OCI-LY3 (cell line): ENCODE results near the gene LRP3.

Experiments used
- H2AFZ ChIP-seq: fragments of 200-600, 300-600 bp; shearing (Covaris generic); 2 replicates; pipeline ENCODE4 v1.6.0; 2014; ENCODE audit warnings: antibody characterized with exemption, low read depth, low read length
- H3K27ac ChIP-seq: fragments of 200-600, 300-600 bp; sonication (generic); 2 replicates; pipeline ENCODE4 v1.5.1; 2014; ENCODE audit warnings: mild to moderate bottlenecking, low read length, moderate library complexity, mixed read lengths
- H3K27me3 ChIP-seq: fragments of 200-600, 300-600 bp; sonication (generic); 2 replicates; pipeline ENCODE4 v1.6.1; 2014; ENCODE audit warnings: low read depth, low read length, mixed read lengths
- H3K36me3 ChIP-seq: fragments of 200-600, 300-600 bp; sonication (generic); replicated peaks from 2 replicates; pipeline ENCODE3; 2014; ENCODE audit warnings: low read depth, low read length, mixed read lengths
- H3K4me1 ChIP-seq: fragments of 300-600, 200-600 bp; sonication (generic); 2 replicates; pipeline ENCODE4 v1.6.1; 2014; ENCODE audit warnings: low read length, mixed read lengths
- H3K4me2 ChIP-seq: fragments of 200-600, 300-600 bp; sonication (generic); 2 replicates; pipeline ENCODE4 v1.6.1; 2014; ENCODE audit warnings: low read length, mixed read lengths
- H3K4me3 ChIP-seq: fragments of 300-600, 200-600 bp; sonication (generic); 2 replicates; pipeline ENCODE4 v1.5.1; 2014; ENCODE audit warnings: antibody characterized with exemption, mild to moderate bottlenecking, low read length, moderate library complexity
- H3K79me2 ChIP-seq: fragments of 300-600, 200-600 bp; shearing (Covaris generic); 2 replicates; pipeline ENCODE4 v1.6.1; 2014; ENCODE audit warnings: mild to moderate bottlenecking, low read length, mixed read lengths
- H3K9ac ChIP-seq: fragments of 300-600, 200-600 bp; shearing (Covaris generic); 2 replicates; pipeline ENCODE4 v1.6.0; 2014; ENCODE audit warnings: mild to moderate bottlenecking, low read length, moderate library complexity
- H3K9me3 ChIP-seq: fragments of 200-600, 300-600 bp; shearing (Covaris generic); 2 replicates; pipeline ENCODE4 v1.6.1; 2014; ENCODE audit warnings: low read length, mixed read lengths; ENCODE audit not compliant: insufficient read depth
- H4K20me1 ChIP-seq: fragments of 200-600, 300-600 bp; sonication (generic); 2 replicates; pipeline ENCODE4 v1.6.1; 2016; ENCODE audit warnings: low read length, mixed read lengths; ENCODE audit not compliant: insufficient read depth
- CTCF ChIP-seq: fragments of 200-600, 300-600 bp; sonication (generic); IDR thresholded peaks from 2 replicates; pipeline ENCODE4 v1.5.1; 2014; ENCODE audit warnings: antibody characterized with exemption, low read length, low read depth
- EZH2phosphoT487 ChIP-seq: fragments of 200-600 bp; shearing (Covaris generic); IDR thresholded peaks from 2 replicates; pipeline ENCODE4 v1.6.1; 2018; ENCODE audit warnings: antibody characterized with exemption, mixed run types, low read depth

LRP3 gene

GRCh38 chr19:33241530-33242101 is 47.5 kb downstream of the LRP3 start:
- H3K79me2 ChIP-seq = no peaks in the 10 kb centered on the region
- H3K4me2 ChIP-seq = peak overlapping the region; percentile 58
- H3K36me3 ChIP-seq = no peaks in the 10 kb centered on the region
- no peaks in the 10 kb centered on the region for H3K27me3 ChIP-seq
- no peak overlapping the region; the same call in 1 of the 2 replicates for H3K9ac ChIP-seq
- H3K4me3 ChIP-seq = peak overlapping the region; percentile 40
- no peaks in the 10 kb centered on the region for H4K20me1 ChIP-seq
- TF ChIP-seq CTCF (peak; percentile 94), EZH2phosphoT487 (no peak)
- peak overlapping the region; percentile 73; the same call in 1 of the 2 replicates for H2AFZ ChIP-seq
- peaks cover 9% of the 10 kb centered on the region for H3K4me1 ChIP-seq
- no peaks in the 10 kb centered on the region for H3K9me3 ChIP-seq
- H3K27ac ChIP-seq = no peak overlapping the region

- no peaks in the 10 kb centered on the region for H3K79me2 ChIP-seq
- no peak overlapping the region for H2AFZ ChIP-seq
- H4K20me1 ChIP-seq = no peaks in the 10 kb centered on the region
- no peak overlapping the region for H3K4me3 ChIP-seq
- H3K27me3 ChIP-seq = no peaks in the 10 kb centered on the region
- H3K9me3 ChIP-seq = no peaks in the 10 kb centered on the region
- H3K4me1 ChIP-seq = peaks cover 6% of the 10 kb centered on the region
- H3K27ac ChIP-seq = no peak overlapping the region
- no peak overlapping the region for H3K9ac ChIP-seq
- H3K36me3 ChIP-seq = no peaks in the 10 kb centered on the region
- H3K4me2 ChIP-seq = no peak overlapping the region
- TF ChIP-seq CTCF (no peak), EZH2phosphoT487 (no peak)
These were observed 48.0 kb downstream of the LRP3 start for GRCh38 chr19:33242131-33242530.

- no peak overlapping the region for H3K4me3 ChIP-seq
- no peak overlapping the region for H3K27ac ChIP-seq
- no peaks in the 10 kb centered on the region for H3K9me3 ChIP-seq
- H3K4me1 ChIP-seq = peaks cover 6% of the 10 kb centered on the region
- no peak for TF ChIP-seq CTCF
- no peak for TF ChIP-seq EZH2phosphoT487
- no peak overlapping the region for H2AFZ ChIP-seq
- no peaks in the 10 kb centered on the region for H4K20me1 ChIP-seq
- H3K36me3 ChIP-seq = no peaks in the 10 kb centered on the region
- no peak overlapping the region for H3K4me2 ChIP-seq
- H3K79me2 ChIP-seq = no peaks in the 10 kb centered on the region
- H3K9ac ChIP-seq = no peak overlapping the region
- no peaks in the 10 kb centered on the region for H3K27me3 ChIP-seq
These were observed 48.8 kb downstream of the LRP3 start for GRCh38 chr19:33242911-33243310.

GRCh38 chr19:33245948-33246708 is 52.0 kb downstream of the LRP3 start:
- Histone ChIP-seq H3K79me2 (no peaks in the 10 kb centered on the region), H3K9ac (no peak overlapping the region), H3K27me3 (no peaks in the 10 kb centered on the region), H3K4me2 (no peak overlapping the region), H3K9me3 (no peaks in the 10 kb centered on the region), H3K27ac (no peak overlapping the region), H4K20me1 (no peaks in the 10 kb centered on the region), H3K36me3 (no peaks in the 10 kb centered on the region), H3K4me1 (peaks cover 6% of the 10 kb centered on the region), H2AFZ (no peak overlapping the region), H3K4me3 (no peak overlapping the region)
- peak; percentile 61 for TF ChIP-seq CTCF
- no peak for TF ChIP-seq EZH2phosphoT487
